Measurements from ENCODE around the gene AHNAK2. TPM values are rescaled to one million over a fixed set of nuclear protein-coding genes. Genes with fewer than 3 reads are reported as not detected.

The AHNAK2 gene
- total RNA-seq, 1 donor, result 0.10 TPM

- Histone ChIP-seq H3K4me1 (ENCODE audit: insufficient read depth, low read length) (peaks cover 8% of the 10 kb centered on the region), H3K9me3 (ENCODE audit: low read depth, low read length) (no peaks in the 10 kb centered on the region), H3K4me3 (ENCODE audit: low read length) (no peak overlapping the region), H3K27me3 (ENCODE audit: insufficient read depth, low read length) (peaks cover 17% of the 10 kb centered on the region)
These were observed 4.6 kb downstream of the AHNAK2 start for GRCh38 chr14:104973385-104974145.

GRCh38 chr14:104973135-104973384, 5.1 kb downstream of the AHNAK2 start:
- Histone ChIP-seq H3K4me1 (ENCODE audit: insufficient read depth, low read length) (peaks cover 8% of the 10 kb centered on the region), H3K4me3 (ENCODE audit: low read length) (no peak overlapping the region), H3K27me3 (ENCODE audit: insufficient read depth, low read length) (peaks cover 18% of the 10 kb centered on the region), H3K9me3 (ENCODE audit: low read depth, low read length) (no peaks in the 10 kb centered on the region)

- no peaks in the 10 kb centered on the region for H3K9me3 ChIP-seq (ENCODE audit: low read depth, low read length)
- peaks cover 15% of the 10 kb centered on the region for H3K27me3 ChIP-seq (ENCODE audit: insufficient read depth, low read length)
- no peak overlapping the region for H3K4me3 ChIP-seq (ENCODE audit: low read length)
- H3K4me1 ChIP-seq (ENCODE audit: insufficient read depth, low read length), result peaks cover 7% of the 10 kb centered on the region
These were observed 5.7 kb downstream of the AHNAK2 start for GRCh38 chr14:104972301-104973134.

- Histone ChIP-seq H3K9me3 (ENCODE audit: low read depth, low read length) (no peaks in the 10 kb centered on the region), H3K4me3 (ENCODE audit: low read length) (no peak overlapping the region), H3K27me3 (ENCODE audit: insufficient read depth, low read length) (peaks cover 6% of the 10 kb centered on the region), H3K4me1 (ENCODE audit: insufficient read depth, low read length) (peaks cover 5% of the 10 kb centered on the region)
These were observed 6.5 kb downstream of the AHNAK2 start for GRCh38 chr14:104971447-104972240.

- H3K4me1 ChIP-seq (ENCODE audit: insufficient read depth, low read length), result peaks cover 5% of the 10 kb centered on the region
- peaks cover 3% of the 10 kb centered on the region for H3K27me3 ChIP-seq (ENCODE audit: insufficient read depth, low read length)
- no peak overlapping the region for H3K4me3 ChIP-seq (ENCODE audit: low read length)
- no peaks in the 10 kb centered on the region for H3K9me3 ChIP-seq (ENCODE audit: low read depth, low read length)
These were observed 7.7 kb downstream of the AHNAK2 start for GRCh38 chr14:104970231-104971068.

GRCh38 chr14:104969741-104970230, 8.4 kb downstream of the AHNAK2 start:
- Histone ChIP-seq H3K27me3 (ENCODE audit: insufficient read depth, low read length) (peaks cover 3% of the 10 kb centered on the region), H3K9me3 (ENCODE audit: low read depth, low read length) (no peaks in the 10 kb centered on the region), H3K4me1 (ENCODE audit: insufficient read depth, low read length) (peaks cover 5% of the 10 kb centered on the region), H3K4me3 (ENCODE audit: low read length) (no peak overlapping the region)

GRCh38 chr14:104968541-104969401, 9.4 kb downstream of the AHNAK2 start:
- Histone ChIP-seq H3K4me3 (ENCODE audit: low read length) (no peak overlapping the region), H3K4me1 (ENCODE audit: insufficient read depth, low read length) (peaks cover 5% of the 10 kb centered on the region), H3K9me3 (ENCODE audit: low read depth, low read length) (no peaks in the 10 kb centered on the region), H3K27me3 (ENCODE audit: insufficient read depth, low read length) (peaks cover 3% of the 10 kb centered on the region)

GRCh38 chr14:104968153-104968527, 10.0 kb downstream of the AHNAK2 start:
- H3K4me3 ChIP-seq (ENCODE audit: low read length), result no peak overlapping the region
- H3K9me3 ChIP-seq (ENCODE audit: low read depth, low read length), result no peaks in the 10 kb centered on the region
- peaks cover 5% of the 10 kb centered on the region for H3K4me1 ChIP-seq (ENCODE audit: insufficient read depth, low read length)
- peaks cover 3% of the 10 kb centered on the region for H3K27me3 ChIP-seq (ENCODE audit: insufficient read depth, low read length)

GRCh38 chr14:104967386-104968152, 10.6 kb downstream of the AHNAK2 start:
- no peaks in the 10 kb centered on the region for H3K9me3 ChIP-seq (ENCODE audit: low read depth, low read length)
- H3K27me3 ChIP-seq (ENCODE audit: insufficient read depth, low read length), result peaks cover 3% of the 10 kb centered on the region
- H3K4me3 ChIP-seq (ENCODE audit: low read length), result no peak overlapping the region
- H3K4me1 ChIP-seq (ENCODE audit: insufficient read depth, low read length), result peaks cover 5% of the 10 kb centered on the region

- peaks cover 5% of the 10 kb centered on the region for H3K4me1 ChIP-seq (ENCODE audit: insufficient read depth, low read length)
- H3K4me3 ChIP-seq (ENCODE audit: low read length), result no peak overlapping the region
- peaks cover 3% of the 10 kb centered on the region for H3K27me3 ChIP-seq (ENCODE audit: insufficient read depth, low read length)
- H3K9me3 ChIP-seq (ENCODE audit: low read depth, low read length), result no peaks in the 10 kb centered on the region
These were observed 11.2 kb downstream of the AHNAK2 start for GRCh38 chr14:104966981-104967385.

- Histone ChIP-seq H3K4me1 (ENCODE audit: insufficient read depth, low read length) (peaks cover 5% of the 10 kb centered on the region), H3K9me3 (ENCODE audit: low read depth, low read length) (no peaks in the 10 kb centered on the region), H3K27me3 (ENCODE audit: insufficient read depth, low read length) (peaks cover 3% of the 10 kb centered on the region), H3K4me3 (ENCODE audit: low read length) (no peak overlapping the region)
These were observed 11.8 kb downstream of the AHNAK2 start for GRCh38 chr14:104966261-104966865.

GRCh38 chr14:104965561-104966231, 12.5 kb downstream of the AHNAK2 start:
- peaks cover 5% of the 10 kb centered on the region for H3K4me1 ChIP-seq (ENCODE audit: insufficient read depth, low read length)
- H3K9me3 ChIP-seq (ENCODE audit: low read depth, low read length), result no peaks in the 10 kb centered on the region
- peaks cover 3% of the 10 kb centered on the region for H3K27me3 ChIP-seq (ENCODE audit: insufficient read depth, low read length)
- H3K4me3 ChIP-seq (ENCODE audit: low read length), result no peak overlapping the region

Measured in mononuclear cell (primary cell).